ENCODE results near the gene STPG1. TPM values are rescaled to one million over a fixed set of nuclear protein-coding genes. Genes with fewer than 3 reads are reported as not detected.

Gene STPG1
- total RNA-seq, 2 donors from 2014 or later: 9.8 to 10.8 TPM

DNA sequence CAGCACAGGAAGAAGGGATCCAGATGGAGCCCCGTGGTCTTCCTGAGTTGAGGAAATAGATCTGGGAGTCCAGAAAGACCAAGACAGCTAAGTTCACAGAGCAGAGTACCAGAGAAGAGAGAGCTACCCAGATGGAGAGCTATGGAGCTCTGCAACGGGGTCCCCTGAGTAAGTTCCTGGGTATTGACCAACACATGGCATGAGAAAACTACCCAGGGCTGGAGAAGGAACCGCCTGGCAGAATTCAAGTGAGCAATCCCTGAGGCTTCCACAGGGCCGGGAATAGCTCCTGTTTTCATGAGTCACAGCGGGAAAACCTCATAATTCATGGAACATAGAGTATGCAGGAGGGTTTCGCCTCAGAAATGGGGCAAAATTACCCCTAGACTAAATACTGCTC, 19.7 kb downstream of the STPG1 start:
- Histone ChIP-seq H3K27me3 (replicated peaks; ENCODE audit: insufficient read depth) (no peaks in the 10 kb centered on the region), H3K9me3 (no peaks in the 10 kb centered on the region), H3K27ac (peak overlapping the region in 1 of 2 donors; percentile 83), H3K4me1 (replicated peaks) (peaks cover 7% of the 10 kb centered on the region), H3K36me3 (no peaks in the 10 kb centered on the region), H3K4me3 (no peak overlapping the region)
- intact Hi-C loops (cut with DNase I): no loop called here
- DNase-seq (ENCODE audit: low spot score): no peak
- WGBS: 66% methylated on average over 6 of the region's 6 CpGs
- TF ChIP-seq POLR2A (IDR thresholded peaks at IDR 0.05): no peak
- TF ChIP-seq CTCF (IDR thresholded peaks at IDR 0.05): no peak
- no peak for TF ChIP-seq POLR2AphosphoS5 (IDR thresholded peaks at IDR 0.05)

- no peaks in the 10 kb centered on the region for H3K36me3 ChIP-seq
- H3K4me3 ChIP-seq: no peak overlapping the region
- no peak for DNase-seq (ENCODE audit: low spot score)
- H3K4me1 ChIP-seq (replicated peaks): peaks cover 7% of the 10 kb centered on the region
- H3K27ac ChIP-seq: peak overlapping the region; percentile 12 to 83
- TF ChIP-seq POLR2A (IDR thresholded peaks at IDR 0.05) (no peak), CTCF (IDR thresholded peaks at IDR 0.05) (no peak), POLR2AphosphoS5 (IDR thresholded peaks at IDR 0.05) (no peak)
- H3K27me3 ChIP-seq (replicated peaks; ENCODE audit: insufficient read depth): no peaks in the 10 kb centered on the region
- intact Hi-C loops (cut with DNase I): loop anchor here (1.0 kb wide), 1 partner anchor 191 kb away; no protein-coding TSS in a partner anchor
- H3K9me3 ChIP-seq: no peaks in the 10 kb centered on the region
- 68% methylated on average over 4 of the region's 4 CpGs for WGBS
These were observed 20.5 kb downstream of the STPG1 start for GRCh38 chr1:24392982-24393650.

GRCh38 chr1:24392604-24392946, 21.0 kb downstream of the STPG1 start:
- WGBS: 87% methylated on average over 4 of the region's 4 CpGs
- Histone ChIP-seq H3K4me1 (replicated peaks) (peaks cover 7% of the 10 kb centered on the region), H3K9me3 (no peaks in the 10 kb centered on the region), H3K36me3 (no peaks in the 10 kb centered on the region), H3K27me3 (replicated peaks; ENCODE audit: insufficient read depth) (no peaks in the 10 kb centered on the region), H3K27ac (peak overlapping the region; percentile 83 to 84), H3K4me3 (no peak overlapping the region)
- DNase-seq (ENCODE audit: low spot score): no peak
- intact Hi-C loops (cut with DNase I): loop anchor here (1.0 kb wide), 1 partner anchor 190 kb away; no protein-coding TSS in a partner anchor
- TF ChIP-seq POLR2AphosphoS5 (IDR thresholded peaks at IDR 0.05): no peak
- peak in 1 of 4 experiments; percentile 1 for TF ChIP-seq CTCF (IDR thresholded peaks at IDR 0.05)
- no peak for TF ChIP-seq POLR2A (IDR thresholded peaks at IDR 0.05)

DNA sequence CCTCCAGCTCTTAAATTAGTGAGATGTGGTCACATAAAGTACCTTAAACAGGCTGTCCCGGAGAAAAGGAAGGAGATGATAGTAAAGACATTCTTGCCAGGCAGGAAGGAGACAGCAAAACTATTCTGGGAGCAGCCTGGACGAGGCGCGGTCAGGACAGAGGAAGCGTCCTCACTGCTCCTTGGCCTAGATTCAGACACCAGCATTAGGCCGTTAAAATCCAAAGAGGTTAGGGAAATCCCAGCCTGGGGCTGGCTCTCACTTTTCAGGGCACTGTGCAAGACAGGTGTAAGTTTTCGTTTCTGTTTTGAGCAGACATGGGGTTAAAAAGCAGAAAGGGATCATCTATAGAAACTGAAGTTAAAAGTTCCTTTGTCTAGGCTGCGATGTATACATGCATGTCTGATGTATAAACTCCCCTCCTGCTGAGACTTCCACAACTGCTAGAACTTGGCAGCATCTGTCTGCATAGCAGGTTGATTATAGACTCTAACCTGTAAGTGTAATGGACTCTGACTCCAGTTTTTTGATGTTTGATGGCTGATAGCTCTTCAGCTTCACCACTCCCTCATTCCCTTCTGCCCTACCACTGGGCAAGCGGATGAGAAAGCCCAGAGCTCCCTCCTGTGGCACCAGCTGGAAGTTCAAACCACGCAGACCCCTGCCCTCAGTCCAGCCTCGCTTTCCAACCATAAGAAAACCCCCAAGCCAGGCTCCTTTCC, 21.5 kb downstream of the STPG1 start:
- no peaks in the 10 kb centered on the region for H3K36me3 ChIP-seq
- DNase-seq (ENCODE audit: low spot score): peak; percentile 70
- intact Hi-C loops (cut with DNase I): loop anchor here (1.0 kb wide), 1 partner anchor 190 kb away; no protein-coding TSS in a partner anchor
- peak overlapping the region; percentile 83 to 84 for H3K27ac ChIP-seq
- peak overlapping the region in 1 of 2 donors; percentile 16 for H3K4me3 ChIP-seq
- H3K27me3 ChIP-seq (replicated peaks; ENCODE audit: insufficient read depth): no peaks in the 10 kb centered on the region
- TF ChIP-seq CTCF (IDR thresholded peaks at IDR 0.05) (peak; percentile 19 to 90 (median 80)), POLR2AphosphoS5 (IDR thresholded peaks at IDR 0.05) (peak; percentile 7), POLR2A (IDR thresholded peaks at IDR 0.05) (no peak)
- H3K4me1 ChIP-seq (replicated peaks): peaks cover 7% of the 10 kb centered on the region
- 19% methylated on average over 11 of the region's 11 CpGs for WGBS
- H3K9me3 ChIP-seq: no peaks in the 10 kb centered on the region
